HCT116 (cell line): Measurements from ENCODE around the gene INTS2.

Experiments
- CEBPB ChIP-seq: IDR thresholded peaks from 2 replicates; pipeline ENCODE4 v1.6.1; 2012; ENCODE audit warnings: low read depth
- CTCF ChIP-seq, 3 experiments: fragments of 200-600 bp in 1 of 3; sonication (generic) in 1 of 3; IDR thresholded peaks in 2 of 3; conservative IDR thresholded peaks in 1 of 3; 2 replicates each; pipeline ENCODE4 v1.5.1; 2012 to 2017; ENCODE audit warnings: low read depth in 2 of 3, low read length in 2 of 3, antibody characterized with exemption in 1 of 3, borderline replicate concordance in 1 of 3, control low read depth in 1 of 3, mild to moderate bottlenecking in 1 of 3, mixed read lengths in 1 of 3, mixed run types in 1 of 3, moderate library complexity in 1 of 3; ENCODE audit not compliant: insufficient read depth in 1 of 3
- EGR1 ChIP-seq: IDR thresholded peaks from 2 replicates; pipeline ENCODE4 v1.6.1; 2012; ENCODE audit warnings: low read depth
- EZH2 ChIP-seq: fragments of 200-600 bp; sonication (generic); IDR thresholded peaks from 2 replicates; pipeline ENCODE4 v1.6.1; 2017; ENCODE audit warnings: antibody characterized with exemption, mixed run types
- JUND ChIP-seq: IDR thresholded peaks from 2 replicates; pipeline ENCODE4 v1.6.1; 2012
- MAX ChIP-seq: IDR thresholded peaks from 2 replicates; pipeline ENCODE4 v1.6.1; 2012
- POLR2A ChIP-seq: IDR thresholded peaks from 2 replicates; pipeline ENCODE4 v1.7.0; 2011; ENCODE audit warnings: borderline replicate concordance; ENCODE audit not compliant: insufficient read depth, insufficient read length; ENCODE audit errors: extremely low read depth
- POLR2AphosphoS5 ChIP-seq: IDR thresholded peaks from 2 replicates; pipeline ENCODE4 v1.6.1; 2011; ENCODE audit warnings: mild to moderate bottlenecking, low read depth, low read length, moderate library complexity
- TCF7L2 ChIP-seq: IDR thresholded peaks from 2 replicates; pipeline ENCODE4 v1.7.0; 2011; ENCODE audit warnings: borderline replicate concordance, inconsistent platforms; ENCODE audit not compliant: insufficient read depth, insufficient read length; ENCODE audit errors: extremely low read depth
- YY1 ChIP-seq: IDR thresholded peaks from 2 replicates; pipeline ENCODE4 v1.6.1; 2011; ENCODE audit warnings: low read length, low read depth, moderate library complexity, mild to moderate bottlenecking; ENCODE audit not compliant: insufficient replicate concordance; ENCODE audit errors: extremely low read depth

GRCh38 chr17:61966191-61966590, 38.4 kb upstream of the INTS2 start:
- TF ChIP-seq POLR2AphosphoS5 (no peak), JUND (no peak), CTCF (IDR thresholded peaks at IDR 0.05 in 2 of 3, conservative IDR thresholded peaks at IDR 0.05 in 1 of 3; ENCODE audit: borderline replicate concordance in 1 of 3, insufficient read depth in 1 of 3, low read depth in 2 of 3, low read length in 2 of 3) (no peak), EZH2 (no peak), YY1 (no peak), MAX (no peak), TCF7L2 (no peak), POLR2A (no peak), EGR1 (no peak), CEBPB (no peak)
